Measurements from ENCODE around the gene TP53I13. TPM values are rescaled to one million over a fixed set of nuclear protein-coding genes. Genes with fewer than 3 reads are reported as not detected.

TP53I13 gene
- total RNA-seq, 1 donor from 2014 or later = 51.9 TPM

DNA sequence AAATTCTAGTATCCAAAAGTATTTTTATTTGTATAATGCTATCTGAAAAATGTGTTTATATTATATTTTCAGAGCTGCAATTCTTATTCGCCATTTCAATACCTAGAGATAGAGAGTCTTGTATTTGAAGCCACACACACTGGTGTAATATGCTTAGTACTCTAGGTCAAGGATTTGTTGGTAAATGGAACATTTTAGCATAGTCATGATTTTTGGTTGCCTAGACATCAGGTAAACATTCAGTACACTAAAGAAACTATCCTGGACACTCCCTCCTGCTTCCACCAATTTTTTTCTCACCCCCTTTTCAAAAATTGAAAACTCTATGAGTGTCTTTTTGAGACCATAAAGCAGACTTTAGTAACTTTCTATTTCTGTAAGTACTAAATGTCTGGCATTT, 22.4 kb upstream of the TP53I13 start:
- ATAC-seq (no peak), DNase-seq (no peak)
- H3K9me3 ChIP-seq = no peaks in the 10 kb centered on the region
- TF ChIP-seq, protein P1, sequence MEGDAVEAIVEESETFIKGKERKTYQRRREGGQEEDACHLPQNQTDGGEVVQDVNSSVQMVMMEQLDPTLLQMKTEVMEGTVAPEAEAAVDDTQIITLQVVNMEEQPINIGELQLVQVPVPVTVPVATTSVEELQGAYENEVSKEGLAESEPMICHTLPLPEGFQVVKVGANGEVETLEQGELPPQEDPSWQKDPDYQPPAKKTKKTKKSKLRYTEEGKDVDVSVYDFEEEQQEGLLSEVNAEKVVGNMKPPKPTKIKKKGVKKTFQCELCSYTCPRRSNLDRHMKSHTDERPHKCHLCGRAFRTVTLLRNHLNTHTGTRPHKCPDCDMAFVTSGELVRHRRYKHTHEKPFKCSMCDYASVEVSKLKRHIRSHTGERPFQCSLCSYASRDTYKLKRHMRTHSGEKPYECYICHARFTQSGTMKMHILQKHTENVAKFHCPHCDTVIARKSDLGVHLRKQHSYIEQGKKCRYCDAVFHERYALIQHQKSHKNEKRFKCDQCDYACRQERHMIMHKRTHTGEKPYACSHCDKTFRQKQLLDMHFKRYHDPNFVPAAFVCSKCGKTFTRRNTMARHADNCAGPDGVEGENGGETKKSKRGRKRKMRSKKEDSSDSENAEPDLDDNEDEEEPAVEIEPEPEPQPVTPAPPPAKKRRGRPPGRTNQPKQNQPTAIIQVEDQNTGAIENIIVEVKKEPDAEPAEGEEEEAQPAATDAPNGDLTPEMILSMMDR (IDR thresholded peaks at IDR 0.05) = no peak
- H3K27ac ChIP-seq = no peak overlapping the region
- intact Hi-C loops (cut with DNase I) = no loop called here
- no peaks in the 10 kb centered on the region for H3K27me3 ChIP-seq
- H3K4me3 ChIP-seq = no peak overlapping the region
- peaks cover 36% of the 10 kb centered on the region for H3K36me3 ChIP-seq
- peaks cover 4% of the 10 kb centered on the region for H3K4me1 ChIP-seq

DNA sequence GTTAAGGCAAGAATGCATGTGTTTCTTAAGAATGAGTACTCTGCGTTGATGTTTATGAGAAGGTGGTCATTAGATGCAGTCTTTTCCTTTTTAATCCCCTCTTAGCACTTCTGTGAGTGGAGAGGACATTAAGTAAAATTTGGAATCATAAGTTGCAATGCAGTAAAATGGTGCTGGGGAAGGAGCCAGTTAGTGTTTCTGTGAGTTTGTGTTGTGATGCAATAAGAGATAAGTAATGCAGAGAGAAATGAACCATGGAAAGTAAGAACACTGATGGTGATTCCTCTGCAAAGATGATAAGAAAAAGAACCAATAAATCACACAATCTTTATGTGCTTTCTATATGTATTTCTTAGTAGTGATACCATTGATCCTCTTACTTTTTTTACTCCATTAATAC, 21.7 kb upstream of the TP53I13 start:
- H3K9me3 ChIP-seq = no peaks in the 10 kb centered on the region
- H3K36me3 ChIP-seq = peaks cover 30% of the 10 kb centered on the region
- intact Hi-C loops (cut with DNase I) = no loop called here
- no peaks in the 10 kb centered on the region for H3K27me3 ChIP-seq
- DNase-seq = no peak
- no peak overlapping the region for H3K4me3 ChIP-seq
- TF ChIP-seq, protein P1 (IDR thresholded peaks at IDR 0.05) = no peak
- no peak overlapping the region for H3K27ac ChIP-seq
- H3K4me1 ChIP-seq = peaks cover 4% of the 10 kb centered on the region
- no peak for ATAC-seq

DNA sequence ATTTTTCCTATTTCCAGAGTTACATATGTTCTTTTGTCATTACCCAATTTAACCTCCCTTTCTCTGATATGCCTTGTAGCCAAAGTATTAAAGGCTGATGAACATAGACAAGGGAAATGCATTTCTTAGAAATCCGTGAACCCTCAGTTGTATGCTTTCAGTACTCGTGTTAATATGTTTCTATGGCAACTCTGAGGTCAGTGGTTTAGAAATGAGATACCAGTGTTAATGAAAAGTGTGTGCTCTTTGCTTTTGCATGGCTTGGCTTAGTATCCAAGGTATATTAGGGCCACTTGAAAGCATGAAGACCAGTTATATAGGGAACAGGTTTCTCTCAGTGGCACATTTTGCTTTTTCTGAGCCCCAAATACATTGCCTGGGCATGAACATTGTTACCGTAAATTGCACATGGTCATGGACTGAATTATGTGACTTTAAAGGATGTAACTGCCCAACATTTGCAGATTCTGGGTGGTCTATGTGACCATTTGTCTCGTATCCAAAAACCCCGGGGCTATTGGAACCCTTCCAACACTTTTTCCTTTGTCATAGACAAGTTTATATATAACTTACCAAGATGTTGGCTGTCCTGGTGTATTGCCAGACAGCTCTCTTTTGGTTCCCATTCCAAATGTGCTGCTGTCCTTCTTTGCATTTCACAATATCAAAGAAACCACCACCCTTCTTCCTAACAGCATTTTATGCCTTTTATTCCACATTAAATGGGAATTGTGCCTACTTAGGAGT, 19.2 kb upstream of the TP53I13 start:
- Histone ChIP-seq H3K27ac (no peak overlapping the region), H3K27me3 (no peaks in the 10 kb centered on the region), H3K9me3 (no peaks in the 10 kb centered on the region), H3K36me3 (peaks cover 6% of the 10 kb centered on the region), H3K4me1 (peaks cover 4% of the 10 kb centered on the region), H3K4me3 (no peak overlapping the region)
- TF ChIP-seq, protein P1 (IDR thresholded peaks at IDR 0.05) = no peak
- ATAC-seq = no peak
- no peak for DNase-seq
- intact Hi-C loops (cut with DNase I) = no loop called here

DNA sequence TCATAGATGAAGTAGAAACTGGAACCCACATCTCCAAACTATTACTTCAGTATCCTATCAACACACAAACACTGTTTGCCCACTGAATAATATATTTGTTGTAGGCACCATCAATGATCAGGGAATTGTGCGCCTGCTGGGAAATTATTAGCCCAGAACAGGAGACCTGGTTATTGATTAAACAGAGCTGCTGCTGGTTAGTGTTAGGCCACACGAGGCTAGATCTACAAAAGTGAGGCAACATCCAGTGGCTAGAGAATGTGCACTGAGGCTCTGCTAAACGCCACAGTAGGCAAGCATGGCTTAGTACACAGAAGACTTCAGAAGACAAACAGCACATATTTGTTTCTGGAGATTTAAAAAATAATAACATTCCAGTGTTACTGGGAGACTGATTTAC, 12.7 kb upstream of the TP53I13 start:
- intact Hi-C loops (cut with DNase I) = no loop called here
- ATAC-seq (peak; percentile 56), DNase-seq (no peak)
- Histone ChIP-seq H3K4me3 (no peak overlapping the region), H3K27me3 (no peaks in the 10 kb centered on the region), H3K27ac (no peak overlapping the region), H3K36me3 (no peaks in the 10 kb centered on the region), H3K9me3 (no peaks in the 10 kb centered on the region), H3K4me1 (no peaks in the 10 kb centered on the region)
- TF ChIP-seq, protein P1 (IDR thresholded peaks at IDR 0.05) = no peak

DNA sequence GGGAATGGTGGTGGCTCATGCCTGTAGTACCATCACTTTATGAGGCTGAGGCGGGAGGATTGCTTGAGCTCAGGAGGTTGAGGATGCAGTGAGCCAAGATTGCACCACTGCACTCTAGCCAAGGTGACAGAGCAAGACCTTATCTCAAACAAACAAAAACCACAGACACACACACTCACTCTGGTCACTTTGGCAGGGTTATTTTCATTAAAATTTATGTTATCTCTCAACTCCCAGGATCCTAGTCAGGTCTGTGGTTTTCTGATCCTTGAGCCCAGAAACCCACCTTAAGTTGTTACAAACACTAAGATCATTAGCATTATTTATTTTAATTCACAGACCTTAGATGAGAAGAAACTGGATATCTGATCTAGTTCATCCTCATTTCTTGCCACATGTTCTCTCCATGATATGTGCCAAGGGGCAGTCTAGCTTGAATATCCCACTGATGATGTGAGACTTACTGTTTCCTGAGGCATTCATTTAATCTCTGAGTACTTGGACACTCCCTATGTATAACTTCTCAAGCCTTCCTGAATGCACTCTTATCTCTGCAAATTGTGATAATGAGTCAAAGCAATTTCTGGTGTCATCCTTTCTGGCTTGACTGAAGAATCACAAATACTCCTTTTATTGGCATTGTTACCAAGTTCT, 11.3 kb upstream of the TP53I13 start:
- DNase-seq = no peak
- intact Hi-C loops (cut with DNase I) = no loop called here
- H3K4me1 ChIP-seq = peaks cover 10% of the 10 kb centered on the region
- no peaks in the 10 kb centered on the region for H3K36me3 ChIP-seq
- H3K9me3 ChIP-seq = no peaks in the 10 kb centered on the region
- no peak overlapping the region for H3K4me3 ChIP-seq
- ATAC-seq = no peak
- TF ChIP-seq, protein P1 (IDR thresholded peaks at IDR 0.05) = no peak
- H3K27ac ChIP-seq = no peak overlapping the region
- no peaks in the 10 kb centered on the region for H3K27me3 ChIP-seq

Measured in upper lobe of right lung (tissue), 1 donor.